Esophagus muscularis mucosa (tissue), 4 donors: Measurements from ENCODE around the gene KASH5. TPM values are rescaled to one million over a fixed set of nuclear protein-coding genes. Genes with fewer than 3 reads are reported as not detected.

ENCODE experiments used
- DNase-seq: peaks from one replicate; pipeline ENCODE4 v3.0.0-alpha.2; 2017; ENCODE audit errors: extremely low spot score
- H3K27ac ChIP-seq, 4 donors: fragments of 200-600 bp; sonication (generic); replicated peaks in 1 of 4; 1 replicate in 3 of 4; 2 replicates in 1 of 4; pipeline ENCODE4 v1.5.1; 2016 to 2019; ENCODE audit warnings: mild to moderate bottlenecking in 1 of 4
- H3K27me3 ChIP-seq, 4 donors: fragments of 200-600 bp; sonication (generic); one replicate each; pipeline versions ENCODE4 v1.5.1 to v1.6.0; 2016 to 2019
- H3K36me3 ChIP-seq, 4 donors: fragments of 200-600 bp; sonication (generic); one replicate each; pipeline ENCODE4 v1.5.1; 2016 to 2019
- H3K4me1 ChIP-seq, 4 donors: fragments of 200-600 bp; sonication (generic); one replicate each; pipeline ENCODE4 v1.5.1; 2016 to 2019
- H3K4me3 ChIP-seq, 4 donors: fragments of 200-600 bp; sonication (generic); 1 replicate in 2 of 4; 2 replicates in 2 of 4; pipeline ENCODE4 v1.5.1; 2016 to 2019; ENCODE audit warnings: mild to moderate bottlenecking in 4 of 4, moderate library complexity in 1 of 4
- H3K9me3 ChIP-seq, 4 donors: fragments of 200-600 bp; sonication (generic); 1 replicate in 3 of 4; 2 replicates in 1 of 4; pipeline ENCODE4 v1.5.1; 2016 to 2019
- EP300 ChIP-seq: sonication (generic); formaldehyde crosslinking; IDR thresholded peaks from one replicate; pipeline ENCODE4 v1.6.1; 2017; ENCODE audit warnings: antibody characterized with exemption
- POLR2A ChIP-seq: fragments of 450-650 bp; IDR thresholded peaks from one replicate; pipeline ENCODE4 v1.6.1; 2017; ENCODE audit warnings: antibody characterized with exemption, moderate library complexity, mild to moderate bottlenecking, low read depth
- POLR2AphosphoS5 ChIP-seq, 2 donors: sonication (generic); formaldehyde crosslinking; IDR thresholded peaks; one replicate each; pipeline ENCODE4 v1.6.1; 2017; ENCODE audit warnings: antibody characterized with exemption in 2 of 2
- WGBS: methylation state at CpG from one replicate; pipeline ENCODE4 v1.1.5; 2018; 5-methylcytosine and 5-hydroxymethylcytosine counted together
- intact Hi-C: fragments of 100-400 bp; cut with DNase I; formaldehyde crosslinking; loops from one replicate; pipeline ENCODE4 v1.15.1; 2023
- total RNA-seq, 4 donors: library from RNA; depleted of rRNA; stranded (reverse); fragments of >200 nt; gene quantifications; one replicate each; pipeline versions ENCODE4 v1.1.0 to v1.2.1, GENCODE V29; 2016
- TF ChIP-seq, protein P1 (sequence below), 3 experiments: fragments of 200-600 bp in 2 of 3; fragments of 450-650 bp in 1 of 3; sonication (generic) in 2 of 3; IDR thresholded peaks; one replicate each; pipeline ENCODE4 v1.5.1; 2017 to 2019; ENCODE audit warnings: antibody characterized with exemption in 3 of 3, mild to moderate bottlenecking in 2 of 3, moderate library complexity in 1 of 3

Gene KASH5
- total RNA-seq, 4 donors from 2014 or later = not detected

GRCh38 chr19:49342291-49342721 lies 45.7 kb upstream of the KASH5 start:
- peaks cover 25 to 35% (median 30%) of the 10 kb centered on the region in 4 donors for H3K4me1 ChIP-seq
- intact Hi-C loops = no loop called here
- no peaks in the 10 kb centered on the region for H3K27me3 ChIP-seq
- H3K4me3 ChIP-seq = no peak overlapping the region
- no peak overlapping the region for H3K27ac ChIP-seq
- TF ChIP-seq POLR2A (no peak), EP300 (no peak), POLR2AphosphoS5 (IDR thresholded peaks at IDR 0.05) (no peak)
- TF ChIP-seq, protein P1, sequence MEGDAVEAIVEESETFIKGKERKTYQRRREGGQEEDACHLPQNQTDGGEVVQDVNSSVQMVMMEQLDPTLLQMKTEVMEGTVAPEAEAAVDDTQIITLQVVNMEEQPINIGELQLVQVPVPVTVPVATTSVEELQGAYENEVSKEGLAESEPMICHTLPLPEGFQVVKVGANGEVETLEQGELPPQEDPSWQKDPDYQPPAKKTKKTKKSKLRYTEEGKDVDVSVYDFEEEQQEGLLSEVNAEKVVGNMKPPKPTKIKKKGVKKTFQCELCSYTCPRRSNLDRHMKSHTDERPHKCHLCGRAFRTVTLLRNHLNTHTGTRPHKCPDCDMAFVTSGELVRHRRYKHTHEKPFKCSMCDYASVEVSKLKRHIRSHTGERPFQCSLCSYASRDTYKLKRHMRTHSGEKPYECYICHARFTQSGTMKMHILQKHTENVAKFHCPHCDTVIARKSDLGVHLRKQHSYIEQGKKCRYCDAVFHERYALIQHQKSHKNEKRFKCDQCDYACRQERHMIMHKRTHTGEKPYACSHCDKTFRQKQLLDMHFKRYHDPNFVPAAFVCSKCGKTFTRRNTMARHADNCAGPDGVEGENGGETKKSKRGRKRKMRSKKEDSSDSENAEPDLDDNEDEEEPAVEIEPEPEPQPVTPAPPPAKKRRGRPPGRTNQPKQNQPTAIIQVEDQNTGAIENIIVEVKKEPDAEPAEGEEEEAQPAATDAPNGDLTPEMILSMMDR (IDR thresholded peaks at IDR 0.05) = no peak
- H3K9me3 ChIP-seq = no peaks in the 10 kb centered on the region
- no peak for DNase-seq
- 95% methylated on average over 11 of the region's 11 CpGs for WGBS
- H3K36me3 ChIP-seq = peaks cover 39 to 67% (median 65%) of the 10 kb centered on the region in 4 donors

DNA sequence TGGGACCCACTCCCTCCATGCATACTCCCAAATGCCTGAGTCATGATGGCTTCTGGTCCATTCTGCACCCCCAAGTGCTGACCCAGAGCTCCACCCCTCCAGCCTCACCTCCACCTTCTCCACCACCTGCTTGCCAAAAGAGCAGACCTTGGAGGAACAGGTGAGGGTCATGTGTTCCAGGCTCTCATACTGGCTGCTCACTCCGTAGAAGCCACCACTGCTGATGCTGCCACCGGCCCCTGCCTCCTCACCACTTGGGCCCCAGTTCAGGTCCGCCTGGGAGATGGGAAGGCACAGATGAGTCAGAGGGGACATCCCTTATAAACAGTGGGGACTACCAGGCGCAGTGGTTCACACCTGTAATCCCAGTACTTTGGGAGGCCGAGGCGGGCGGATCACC lies 44.9 kb upstream of the KASH5 start:
- no peaks in the 10 kb centered on the region for H3K27me3 ChIP-seq
- H3K4me3 ChIP-seq = no peak overlapping the region
- WGBS = 98% methylated on average over 7 of the region's 7 CpGs
- H3K36me3 ChIP-seq = peaks cover 43 to 75% (median 73%) of the 10 kb centered on the region in 4 donors
- DNase-seq = no peak
- intact Hi-C loops = no loop called here
- peaks cover 25 to 32% (median 27%) of the 10 kb centered on the region in 4 donors for H3K4me1 ChIP-seq
- no peak overlapping the region for H3K27ac ChIP-seq
- TF ChIP-seq POLR2A = no peak
- TF ChIP-seq POLR2AphosphoS5 (IDR thresholded peaks at IDR 0.05) = no peak
- no peak for TF ChIP-seq EP300
- TF ChIP-seq, protein P1 (IDR thresholded peaks at IDR 0.05) = no peak
- no peaks in the 10 kb centered on the region for H3K9me3 ChIP-seq

GRCh38 chr19:49344505-49345423 lies 43.3 kb upstream of the KASH5 start:
- Histone ChIP-seq H3K4me3 (no peak overlapping the region), H3K9me3 (no peaks in the 10 kb centered on the region), H3K36me3 (peaks cover 59 to 91% (median 89%) of the 10 kb centered on the region in 4 donors), H3K27me3 (no peaks in the 10 kb centered on the region), H3K4me1 (peaks cover 8 to 15% (median 11%) of the 10 kb centered on the region in 4 donors), H3K27ac (no peak overlapping the region)
- WGBS = 78% methylated on average over 11 of the region's 11 CpGs
- intact Hi-C loops = no loop called here
- TF ChIP-seq, protein P1 (IDR thresholded peaks at IDR 0.05) = no peak
- TF ChIP-seq POLR2AphosphoS5 (IDR thresholded peaks at IDR 0.05) (no peak), POLR2A (no peak), EP300 (no peak)
- DNase-seq = no peak

DNA sequence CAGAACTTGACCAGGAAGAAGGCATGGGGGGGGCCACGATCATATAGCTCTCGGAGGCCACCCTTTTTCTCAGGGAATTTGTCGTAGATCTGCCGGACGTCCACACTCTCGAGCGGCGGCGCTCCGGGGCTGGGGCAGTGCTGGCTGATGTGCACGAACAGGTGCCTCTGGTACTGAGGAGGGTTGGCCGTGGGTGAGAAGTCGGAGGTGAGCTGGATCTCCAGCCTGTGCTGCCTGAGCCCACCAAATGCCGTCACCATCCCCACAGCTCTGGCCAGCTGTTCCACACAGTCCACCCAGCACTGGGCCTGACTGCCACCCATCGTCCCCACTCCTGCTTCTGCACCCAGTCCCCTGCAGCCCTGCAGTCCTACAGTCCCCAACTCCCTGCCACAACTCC lies 40.9 kb upstream of the KASH5 start:
- intact Hi-C loops = no loop called here
- Histone ChIP-seq H3K36me3 (peaks cover 82 to 100% (median 98%) of the 10 kb centered on the region in 4 donors), H3K9me3 (no peaks in the 10 kb centered on the region), H3K4me1 (no peaks in the 10 kb centered on the region), H3K27ac (no peak overlapping the region), H3K4me3 (no peak overlapping the region), H3K27me3 (no peaks in the 10 kb centered on the region)
- DNase-seq = no peak
- 95% methylated on average over 12 of the region's 15 CpGs for WGBS
- TF ChIP-seq POLR2AphosphoS5 (IDR thresholded peaks at IDR 0.05) (no peak), POLR2A (no peak), EP300 (no peak)
- TF ChIP-seq, protein P1 (IDR thresholded peaks at IDR 0.05) = no peak
